K562 (cell line): ENCODE measurements around the gene TWIST1. TPM values are rescaled to one million over a fixed set of nuclear protein-coding genes. Genes with fewer than 3 reads are reported as not detected.

ENCODE experiments used
- ATAC-seq: fragments of 200-7000 bp; cut with Tn5 transposase; 3 replicates; pipeline ENCODE4 v1.9.1; 2020; ENCODE audit warnings: moderate library complexity
- BruUV-seq: library from RNA; stranded (reverse); fragments of 400-500 nt; replicated peaks from 2 replicates; lab custom pipeline; 2021; lab: Mats Ljungman, UMichigan
- CTCF ChIA-PET: fragments of 300-600 bp; formaldehyde crosslinking; extraction: SDS; loops from one replicate; lab custom pipeline; 2021; ENCODE audit warnings: low intra/inter-chr PET ratio; lab: Yijun Ruan, JAX
- POLR2A ChIA-PET: fragments of 300-600, 350-650 bp; sonication (Branson Sonifier 250); formaldehyde crosslinking; extraction: SDS; loops from one replicate; lab custom pipeline; 2021; ENCODE audit warnings: antibody characterized with exemption, inconsistent platforms; lab: Yijun Ruan, JAX
- DNase-seq, 4 experiments: peaks; one replicate each; pipeline versions ENCODE4 v3.0.0 to v3.0.0-alpha.2; 2011 to 2018; ENCODE audit warnings: low spot score in 3 of 4, mixed read lengths in 3 of 4; ENCODE audit errors: extremely low read depth in 1 of 4
- FAIRE-seq: peaks from 2 replicates; lab custom pipeline; 2011; peaks lifted over from hg19 to GRCh38; lab: Jason Lieb, UNC
- H2AFZ ChIP-seq: 2 replicates; pipeline ENCODE4 v1.6.0; 2011; ENCODE audit warnings: low read depth, low read length, control low read depth, inconsistent platforms
- H3K27ac ChIP-seq: fragments of 200-600 bp; 3 replicates; pipeline ENCODE4 v1.8.0; 2011; ENCODE audit warnings: low read depth, mild to moderate bottlenecking, control low read depth, inconsistent platforms, low read length, moderate library complexity, mixed read lengths; ENCODE audit errors: extremely low read depth
- H3K27me3 ChIP-seq, 2 experiments: fragments of 300-600 bp in 1 of 2; 2 replicates in 1 of 2; 3 replicates in 1 of 2; pipeline versions ENCODE4 v1.6.0 to v1.8.0; 2011; ENCODE audit warnings: inconsistent platforms in 2 of 2, low read length in 2 of 2, mild to moderate bottlenecking in 1 of 2, mixed read lengths in 1 of 2, moderate library complexity in 1 of 2; ENCODE audit not compliant: control insufficient read depth in 2 of 2, insufficient read depth in 2 of 2
- H3K36me3 ChIP-seq: fragments of 300-600 bp; 3 replicates; pipeline ENCODE4 v1.8.0; 2011; ENCODE audit warnings: mild to moderate bottlenecking, low read length, inconsistent platforms; ENCODE audit not compliant: control insufficient read depth, insufficient read depth
- H3K4me1 ChIP-seq, 2 experiments: fragments of 200-600 bp in 1 of 2; replicated peaks in 1 of 2; 2 replicates in 1 of 2; 3 replicates in 1 of 2; pipeline versions ENCODE4 v1.5.1 to v1.8.0; 2011; ENCODE audit warnings: inconsistent platforms in 2 of 2, low read length in 2 of 2, mild to moderate bottlenecking in 1 of 2, mixed read lengths in 1 of 2, moderate library complexity in 1 of 2; ENCODE audit not compliant: control insufficient read depth in 2 of 2, insufficient read depth in 2 of 2
- H3K4me2 ChIP-seq: 2 replicates; pipeline ENCODE4 v1.6.1; 2011; ENCODE audit warnings: low read length, control low read depth, inconsistent platforms, mixed read lengths; ENCODE audit not compliant: insufficient read depth
- H3K4me3 ChIP-seq: fragments of 200-600 bp; sonication (generic), shearing (Covaris generic); 2 replicates; pipeline ENCODE4 v1.5.1; 2016; ENCODE audit warnings: control low read depth, inconsistent platforms
- H3K79me2 ChIP-seq: fragments of 200-600 bp; 3 replicates; pipeline ENCODE4 v1.8.0; 2011; ENCODE audit warnings: low read length, inconsistent platforms; ENCODE audit not compliant: control insufficient read depth, insufficient read depth
- H3K9ac ChIP-seq, 2 experiments: 2 replicates each; pipeline versions ENCODE4 v1.6.0 to v1.6.1; 2011; ENCODE audit warnings: low read depth in 2 of 2, low read length in 2 of 2, control low read depth in 1 of 2, inconsistent platforms in 1 of 2, mild to moderate bottlenecking in 1 of 2, mixed read lengths in 1 of 2; ENCODE audit not compliant: insufficient read depth in 1 of 2
- H3K9me1 ChIP-seq: one replicate; pipeline ENCODE4 v1.6.0; 2011; ENCODE audit warnings: inconsistent platforms, mild to moderate bottlenecking, low read length, moderate library complexity; ENCODE audit not compliant: control insufficient read depth, insufficient read depth
- H3K9me3 ChIP-seq: replicated peaks from 2 replicates; pipeline ENCODE4 v1.5.1; 2011; ENCODE audit warnings: low read depth, low read length, inconsistent platforms; ENCODE audit not compliant: control insufficient read depth, insufficient read depth
- H4K20me1 ChIP-seq: replicated peaks from 2 replicates; pipeline ENCODE4 v1.6.1; 2011; ENCODE audit warnings: low read length, inconsistent platforms, mixed read lengths; ENCODE audit not compliant: control insufficient read depth, insufficient read depth
- BRD9 ChIP-seq: fragments of 450-650 bp; IDR thresholded peaks from 2 replicates; pipeline ENCODE4 v1.6.1; 2018; ENCODE audit warnings: low read depth; ENCODE audit not compliant: partially characterized antibody
- JUND ChIP-seq, 2 experiments: IDR thresholded peaks; 2 replicates in 1 of 2; 3 replicates in 1 of 2; pipeline ENCODE4 v1.6.1; 2011; ENCODE audit warnings: borderline replicate concordance in 2 of 2, low read depth in 2 of 2, low read length in 2 of 2, improper control_type of control experiment in 1 of 2, missing biosample characterization in 1 of 2, missing genetic modification characterization in 1 of 2, missing genetic modification reagents in 1 of 2
- SAFB2 ChIP-seq: fragments of 200-400 bp; formaldehyde crosslinking; IDR thresholded peaks from 2 replicates; pipeline ENCODE4 v1.6.1; 2018; ENCODE audit warnings: borderline replicate concordance, low read length, low read depth, moderate library complexity; ENCODE audit not compliant: severe bottlenecking
- SMARCC2 ChIP-seq: fragments of 450-650 bp; IDR thresholded peaks from 2 replicates; pipeline ENCODE4 v1.6.1; 2017; ENCODE audit warnings: antibody characterized with exemption, moderate library complexity, mild to moderate bottlenecking, low read depth
- YY1 ChIP-seq, 3 experiments: IDR thresholded peaks; 2 replicates each; pipeline ENCODE4 v1.6.1; 2011; ENCODE audit warnings: low read length in 2 of 3, mild to moderate bottlenecking in 2 of 3, moderate library complexity in 2 of 3, borderline replicate concordance in 1 of 3, control low read depth in 1 of 3, low read depth in 1 of 3; ENCODE audit not compliant: insufficient read depth in 3 of 3, insufficient replicate concordance in 2 of 3, control insufficient read depth in 1 of 3, insufficient read length in 1 of 3; ENCODE audit errors: extremely low read depth in 1 of 3
- ZC3H4 ChIP-seq: sonication (generic); formaldehyde crosslinking; IDR thresholded peaks from 2 replicates; pipeline ENCODE4 v1.9.0; 2021; ENCODE audit warnings: missing genetic modification reagents, borderline replicate concordance
- WGBS: fragments of 100-300 bp; shearing (Covaris generic); methylation state at CpG from one replicate; pipeline ENCODE4 v1.1.6; 2016; ENCODE audit warnings: low coverage, mixed read lengths; ENCODE audit not compliant: insufficient coverage; ENCODE audit errors: missing lambda C conversion rate; 5-methylcytosine and 5-hydroxymethylcytosine counted together
- in situ Hi-C: fragments of 300-500 bp; cut with MboI; formaldehyde crosslinking; loops from 4 replicates; pipeline ENCODE4 v1.15.0; 2018; ENCODE audit warnings: inconsistent platforms, mixed read lengths
- intact Hi-C: fragments of 100-400 bp; cut with micrococcal nuclease; formaldehyde crosslinking; loops from 2 replicates; pipeline ENCODE4 v1.14.2; 2022
- polyA plus RNA-seq, 8 experiments: library from polyadenylated mRNA; depleted of rRNA in 4 of 8; stranded (reverse) in 5 of 8; unstranded in 3 of 8; fragments of >200 nt; fragmentation: Nextera tagmentation in 2 of 8; fragmentation: Illumina TruSeq in 1 of 8; extraction: Ambion mirVana in 2 of 8; extraction: Trizol in 1 of 8; gene quantifications; 2 replicates each; pipeline versions ENCODE4 v1.2.1 to v1.2.3, GENCODE V29; 2011 to 2014; ENCODE audit warnings: inconsistent platforms in 1 of 8, missing spikeins in 1 of 8
- total RNA-seq, 7 experiments: library from RNA; depleted of rRNA in 6 of 7; stranded (reverse); fragments of >200 nt in 6 of 7; fragmentation: Illumina TruSeq in 2 of 7; extraction: Trizol in 2 of 7; gene quantifications; 2 replicates each; pipeline versions ENCODE4 v1.2.1 to v1.2.3, GENCODE V29; 2011 to 2021; ENCODE audit warnings: low replicate concordance in 1 of 7

Gene TWIST1
- total and polyA plus RNA-seq, 9 of the 15 experiments (the other 6 are each of a cell fraction or from before 2014, with no cell fraction given) = 0.10 to 0.86 (median 0.15) TPM; not detected in 2

GRCh38 chr7:19161671-19162070, 44.2 kb upstream of the TWIST1 start:
- DNase-seq = no peak
- H3K27me3 ChIP-seq = no peaks in the 10 kb centered on the region
- whole genome bisulfite sequencing = 0% methylated on average over 3 of the region's 3 CpGs
- H3K27ac ChIP-seq = no peak overlapping the region
- H3K9me3 ChIP-seq = no peaks in the 10 kb centered on the region
- H3K36me3 ChIP-seq = no peaks in the 10 kb centered on the region
- BruUV-seq = no TSS peak
- TF ChIP-seq SMARCC2 (no peak), SAFB2 (no peak), JUND (IDR thresholded peaks at IDR 0.05; ENCODE audit: borderline replicate concordance, low read depth, low read length) (no peak), JUND (tag; IDR thresholded peaks at IDR 0.05; ENCODE audit: borderline replicate concordance, low read depth, low read length) (no peak), ZC3H4 (CRISPR knock-in tag) (no peak), YY1 (IDR thresholded peaks at IDR 0.05; ENCODE audit: borderline replicate concordance in 1 of 3, control insufficient read depth in 1 of 3, extremely low read depth in 1 of 3, insufficient read depth in 3 of 3, insufficient read length in 1 of 3, insufficient replicate concordance in 2 of 3, low read depth in 1 of 3, low read length in 2 of 3) (no peak), BRD9 (no peak)
- no peaks in the 10 kb centered on the region for H3K9me1 ChIP-seq
- no peaks in the 10 kb centered on the region for H3K4me1 ChIP-seq
- no peak overlapping the region for H3K4me2 ChIP-seq
- no peak for FAIRE-seq
- H2AFZ ChIP-seq = no peak overlapping the region
- intact Hi-C loops = no loop called here
- no peak overlapping the region for H3K9ac ChIP-seq
- no peaks in the 10 kb centered on the region for H4K20me1 ChIP-seq
- CTCF ChIA-PET = no interaction called here
- in situ Hi-C loops = no loop called here
- POLR2A ChIA-PET = no interaction called here
- no peak overlapping the region for H3K4me3 ChIP-seq
- ATAC-seq = no peak
- no peaks in the 10 kb centered on the region for H3K79me2 ChIP-seq
